HEK293T (cell line): ENCODE measurements around the gene TMEM203.

ENCODE experiments used
- FOXK2 ChIP-seq: fragments of 450-650 bp; IDR thresholded peaks from 2 replicates; pipeline ENCODE4 v1.6.1; 2016; ENCODE audit warnings: mild to moderate bottlenecking
- FOXM1 ChIP-seq: fragments of 450-650 bp; IDR thresholded peaks from 2 replicates; pipeline ENCODE4 v1.6.1; 2017; ENCODE audit warnings: mild to moderate bottlenecking, borderline replicate concordance

- TF ChIP-seq FOXK2 (no peak), FOXM1 (no peak)
Measured at GRCh38 chr9:137160716-137161557, 44.5 kb downstream of the TMEM203 start.
